ENCODE results near the gene TMEM151A. TPM values are rescaled to one million over a fixed set of nuclear protein-coding genes. Genes with fewer than 3 reads are reported as not detected.
A peak's percentile ranks its signal among the peaks of the same experiment; 100 is the strongest.

TMEM151A gene
- total and polyA plus RNA-seq, 11 donors = 0.08 to 7.9 (median 0.12) TPM; not detected in 5

- ATAC-seq = no peak
- H3K27ac ChIP-seq = no peak overlapping the region
- DNase-seq = no peak
- TF ChIP-seq CTCF (IDR thresholded peaks at IDR 0.05) (no peak), POLR2A (IDR thresholded peaks at IDR 0.05) (no peak)
- H3K4me1 ChIP-seq = peaks cover 0 to 51% (median 31%) of the 10 kb centered on the region in 12 donors
- 63 to 77% (median 72%) methylated on average over 2 of the region's 2 CpGs for WGBS, 4 donors
- H3K36me3 ChIP-seq = peaks cover 0 to 8% (median 0%) of the 10 kb centered on the region in 9 donors
- peak overlapping the region in 1 of 12 donors; percentile 70 for H3K4me3 ChIP-seq
- intact Hi-C loops (cut with DNase I) = loop anchor here in 1 of 10 donors (5.0 kb wide), 1 partner anchor 47 kb away; the partner anchor contains the start of gene RIN1
- no peaks in the 10 kb centered on the region for H3K9me3 ChIP-seq
- H3K27me3 ChIP-seq = peaks cover 6 to 36% (median 26%) of the 10 kb centered on the region in 9 donors
Observed at GRCh38 chr11:66290330-66290621, 1.4 kb upstream of the TMEM151A start.

- H3K27me3 ChIP-seq = peaks cover 6 to 41% (median 26%) of the 10 kb centered on the region in 9 donors
Observed at GRCh38 chr11:66291303-66291705, 390 bp upstream of the TMEM151A start.

GRCh38 chr11:66292543-66293332 is 1.0 kb downstream of the TMEM151A start:
- no peak for DNase-seq
- 53 to 60% (median 54%) methylated on average over 15 to 17 of the region's 17 CpGs for WGBS, 4 donors
- no peak for TF ChIP-seq POLR2A (IDR thresholded peaks at IDR 0.05)
- TF ChIP-seq CTCF (IDR thresholded peaks at IDR 0.05) = no peak
- no peak for ATAC-seq
- H3K4me1 ChIP-seq = peaks cover 0 to 30% (median 15%) of the 10 kb centered on the region in 12 donors
- H3K4me3 ChIP-seq = peak overlapping the region in 2 of 12 donors; percentile 49 to 54
- no peak overlapping the region for H3K27ac ChIP-seq
- no peaks in the 10 kb centered on the region for H3K9me3 ChIP-seq
- H3K27me3 ChIP-seq = peaks cover 6 to 42% (median 26%) of the 10 kb centered on the region in 9 donors
- intact Hi-C loops (cut with DNase I) = loop anchor here in 1 of 10 donors (5.0 kb wide), 1 partner anchor 45 kb away; the partner anchor contains the start of gene RIN1
- no peaks in the 10 kb centered on the region for H3K36me3 ChIP-seq

More at GRCh38 chr11:66291303-66291705, 390 bp upstream of the TMEM151A start:
- H3K9me3 ChIP-seq = no peaks in the 10 kb centered on the region
- H3K36me3 ChIP-seq = peaks cover 0 to 5% (median 0%) of the 10 kb centered on the region in 9 donors
- DNase-seq (no peak), ATAC-seq (no peak)
- peaks cover 0 to 41% (median 22%) of the 10 kb centered on the region in 12 donors for H3K4me1 ChIP-seq
- peak overlapping the region in 2 of 12 donors; percentile 49 to 50 for H3K4me3 ChIP-seq
- H3K27ac ChIP-seq = no peak overlapping the region
- intact Hi-C loops (cut with DNase I) = loop anchor here in 1 of 10 donors (5.0 kb wide), 1 partner anchor 46 kb away; the partner anchor contains the start of gene RIN1
- WGBS, 4 donors = 19 to 27% (median 21%) methylated on average over 9 to 16 of the region's 16 CpGs
- TF ChIP-seq CTCF (IDR thresholded peaks at IDR 0.05) (no peak), POLR2A (IDR thresholded peaks at IDR 0.05) (no peak)

- whole genome bisulfite sequencing, 4 donors = 69 to 77% (median 71%) methylated on average over 4 of the region's 4 CpGs
- no peak overlapping the region for H3K27ac ChIP-seq
- H3K36me3 ChIP-seq = no peaks in the 10 kb centered on the region
- H3K9me3 ChIP-seq = no peaks in the 10 kb centered on the region
- peaks cover 6 to 42% (median 26%) of the 10 kb centered on the region in 9 donors for H3K27me3 ChIP-seq
- no peak for ATAC-seq
- peaks cover 0 to 23% (median 9%) of the 10 kb centered on the region in 12 donors for H3K4me1 ChIP-seq
- DNase-seq = no peak
- no peak overlapping the region for H3K4me3 ChIP-seq
- TF ChIP-seq POLR2A (IDR thresholded peaks at IDR 0.05) (no peak), CTCF (IDR thresholded peaks at IDR 0.05) (no peak)
- intact Hi-C loops (cut with DNase I) = loop anchor here in 1 of 10 donors (5.0 kb wide), 1 partner anchor 44 kb away; the partner anchor contains the start of gene RIN1
Observed at GRCh38 chr11:66293352-66293751, 1.7 kb downstream of the TMEM151A start.
